A549 (cell line): ENCODE data around the gene PALLD. TPM values are rescaled to one million over a fixed set of nuclear protein-coding genes. Genes with fewer than 3 reads are reported as not detected.

Source experiments
- ATAC-seq, 2 experiments: fragments of 200-7000 bp in 1 of 2; fragments of >200 bp in 1 of 2; cut with Nextera tagmentation in 1 of 2; cut with Tn5 transposase in 1 of 2; 3 replicates each; pipeline versions ENCODE4 v1.8.0 to v1.9.1; 2018 to 2020; ENCODE audit warnings: mild to moderate bottlenecking in 1 of 2, moderate library complexity in 1 of 2
- CTCF ChIA-PET: fragments of 300-600 bp; sonication (Branson Sonifier 250); formaldehyde crosslinking; extraction: SDS; loops from one replicate; lab custom pipeline; 2021; ENCODE audit warnings: antibody characterized with exemption, inconsistent platforms; lab: Yijun Ruan, JAX
- POLR2A ChIA-PET: fragments of 350-600 bp; formaldehyde crosslinking; extraction: SDS; loops from one replicate; lab custom pipeline; 2021; ENCODE audit warnings: antibody characterized with exemption, inconsistent platforms; lab: Yijun Ruan, JAX
- DNase-seq, 2 experiments: peaks; one replicate each; pipeline versions ENCODE4 v3.0.0 to v3.0.0-alpha.2; 2011 to 2016; ENCODE audit warnings: low read depth in 1 of 2, low spot score in 1 of 2
- FAIRE-seq: peaks from 2 replicates; lab custom pipeline; 2011; peaks lifted over from hg19 to GRCh38; lab: Jason Lieb, UNC
- H3K27ac ChIP-seq, 2 experiments: fragments of >200 bp; sonication (Bioruptor Twin); formaldehyde crosslinking; 3 replicates each; pipeline ENCODE4 v1.5.1; 2016 to 2017
- H3K4me1 ChIP-seq: fragments of >200 bp; sonication (Bioruptor Twin); formaldehyde crosslinking; 3 replicates; pipeline ENCODE4 v1.6.1; 2016
- H3K4me2 ChIP-seq: fragments of >200 bp; sonication (Bioruptor Twin); formaldehyde crosslinking; 3 replicates; pipeline ENCODE4 v1.6.1; 2016
- H3K4me3 ChIP-seq: fragments of >200 bp; sonication (Bioruptor Twin); formaldehyde crosslinking; 3 replicates; pipeline ENCODE4 v1.5.1; 2016
- H3K9me3 ChIP-seq: fragments of >200 bp; sonication (Bioruptor Twin); formaldehyde crosslinking; 3 replicates; pipeline ENCODE4 v1.6.1; 2016
- ATOH8 ChIP-seq: fragments of 250-450 bp; sonication (Bioruptor Pico); IDR thresholded peaks from 2 replicates; pipeline ENCODE4 v1.5.0; 2020; ENCODE audit warnings: low read depth, mild to moderate bottlenecking, moderate library complexity
- BCL3 ChIP-seq: fragments of >200 bp; sonication (Bioruptor Twin); formaldehyde crosslinking; IDR thresholded peaks from 3 replicates; pipeline ENCODE4 v1.6.1; 2016
- BHLHE40 ChIP-seq: IDR thresholded peaks from 2 replicates; pipeline ENCODE4 v1.6.1; 2012; ENCODE audit warnings: low read depth, low read length, inconsistent platforms
- CHD2 ChIP-seq: fragments of 150-350 bp; IDR thresholded peaks from 2 replicates; pipeline ENCODE4 v1.6.1; 2014; ENCODE audit warnings: low read length; ENCODE audit not compliant: partially characterized antibody
- CHD4 ChIP-seq: fragments of 200-600 bp; sonication (generic); IDR thresholded peaks from 2 replicates; pipeline ENCODE4 v1.6.1; 2016; ENCODE audit warnings: antibody characterized with exemption, mild to moderate bottlenecking, borderline replicate concordance
- E2F6 ChIP-seq: IDR thresholded peaks from 2 replicates; pipeline ENCODE4 v1.6.1; 2012; ENCODE audit warnings: low read depth, borderline replicate concordance
- ESRRA ChIP-seq: fragments of 150-350 bp; IDR thresholded peaks from 2 replicates; pipeline ENCODE4 v1.6.1; 2014; ENCODE audit warnings: mild to moderate bottlenecking, low read length, borderline replicate concordance
- FOXS1 ChIP-seq: fragments of 250-450 bp; sonication (Bioruptor Pico); IDR thresholded peaks from 2 replicates; pipeline ENCODE4 v1.5.0; 2020; ENCODE audit warnings: mild to moderate bottlenecking, moderate library complexity
- HMGXB4 ChIP-seq: fragments of 250-450 bp; sonication (Bioruptor Pico); IDR thresholded peaks from 2 replicates; pipeline ENCODE4 v1.5.0; 2021; ENCODE audit warnings: mild to moderate bottlenecking, moderate library complexity, borderline replicate concordance
- HOXA7 ChIP-seq: fragments of 250-450 bp; sonication (Bioruptor Pico); IDR thresholded peaks from 2 replicates; pipeline ENCODE4 v1.5.0; 2020; ENCODE audit warnings: mild to moderate bottlenecking, moderate library complexity
- HOXB13 ChIP-seq: fragments of 250-450 bp; sonication (Bioruptor Pico); IDR thresholded peaks from 2 replicates; pipeline ENCODE4 v1.5.0; 2020; ENCODE audit warnings: low read depth, mild to moderate bottlenecking, moderate library complexity
- JUN ChIP-seq, 2 experiments: fragments of >200 bp; sonication (Bioruptor Twin); formaldehyde crosslinking; IDR thresholded peaks; 2 replicates in 1 of 2; 3 replicates in 1 of 2; pipeline ENCODE4 v1.6.1; 2016 to 2017
- KDM5A ChIP-seq: fragments of 200-600 bp; sonication (generic); IDR thresholded peaks from 2 replicates; pipeline ENCODE4 v1.6.1; 2016; ENCODE audit warnings: antibody characterized with exemption, mild to moderate bottlenecking
- MAX ChIP-seq: IDR thresholded peaks from 2 replicates; pipeline ENCODE4 v1.6.1; 2012
- RARB ChIP-seq: fragments of 250-450 bp; sonication (Bioruptor Pico); IDR thresholded peaks from 2 replicates; pipeline ENCODE4 v1.8.0; 2021; ENCODE audit warnings: mild to moderate bottlenecking, moderate library complexity
- RFX5 ChIP-seq: fragments of 450-650 bp; IDR thresholded peaks from 2 replicates; pipeline ENCODE4 v1.7.1; 2014; ENCODE audit warnings: antibody characterized with exemption, mild to moderate bottlenecking, moderate library complexity
- RNF2 ChIP-seq: fragments of 200-600 bp; sonication (generic); IDR thresholded peaks from 2 replicates; pipeline ENCODE4 v1.6.1; 2016; ENCODE audit warnings: low read depth, mild to moderate bottlenecking, antibody characterized with exemption, moderate library complexity, borderline replicate concordance
- SMC3 ChIP-seq: fragments of >200 bp; sonication (Bioruptor Twin); formaldehyde crosslinking; IDR thresholded peaks from 3 replicates; pipeline ENCODE4 v1.6.1; 2018; ENCODE audit warnings: inconsistent platforms
- TP53 ChIP-seq: fragments of 250-450 bp; sonication (Bioruptor Pico); IDR thresholded peaks from 2 replicates; pipeline ENCODE4 v1.5.0; 2021; ENCODE audit warnings: mild to moderate bottlenecking, moderate library complexity
- USF2 ChIP-seq: fragments of 450-650 bp; IDR thresholded peaks from 2 replicates; pipeline ENCODE4 v1.6.1; 2014; ENCODE audit warnings: antibody characterized with exemption
- ZNF302 ChIP-seq: fragments of 250-450 bp; sonication (Bioruptor Pico); IDR thresholded peaks from 2 replicates; pipeline ENCODE4 v1.9.0; 2021; ENCODE audit warnings: inconsistent platforms, mild to moderate bottlenecking, moderate library complexity
- WGBS: methylation state at CpG from one replicate; pipeline ENCODE4 v1.1.6; 2017; ENCODE audit errors: missing lambda C conversion rate; 5-methylcytosine and 5-hydroxymethylcytosine counted together
- polyA plus RNA-seq, 4 experiments: library from polyadenylated mRNA; depleted of rRNA in 3 of 4; stranded (reverse); fragments of >200 nt; fragmentation: RNase III in 1 of 4; extraction: RNeasy Plus Mini Kit Qiagen cat#74134 plus additional on column Dnase treatment in 1 of 4; gene quantifications; 2 replicates in 3 of 4; 3 replicates in 1 of 4; pipeline ENCODE4 v1.2.3, GENCODE V29; 2011 to 2017

PALLD gene
- polyA plus RNA-seq, 2 of the 4 experiments (the other 2 are of a cell fraction), result 88.8 to 113 TPM

- peak in 1 of 2 experiments; percentile 43; a peak in 3 of 6 replicates for ATAC-seq
- no peak for DNase-seq
- no peak for FAIRE-seq
- TF ChIP-seq CHD2 (no peak), ATOH8 (CRISPR knock-in tag) (no peak), ZNF302 (no peak), BCL3 (no peak), JUN (IDR thresholded peaks at IDR 0.05) (no peak), HMGXB4 (CRISPR knock-in tag) (no peak)
- Histone ChIP-seq H3K4me2 (no peak overlapping the region), H3K4me1 (peaks cover 12% of the 10 kb centered on the region), H3K4me3 (no peak overlapping the region), H3K27ac (no peak overlapping the region), H3K9me3 (no peaks in the 10 kb centered on the region)
- ChIA-PET CTCF (interaction anchor here (0.6 kb wide), 1 partner anchor 371 kb away, joined by 3 read pairs; no protein-coding TSS in a partner anchor), POLR2A (no interaction called here)
- WGBS, result 80% methylated on average over 1 of the region's 1 CpG
Measured at GRCh38 chr4:168876106-168876505, 379.3 kb downstream of the PALLD start.

- no peak overlapping the region for H3K4me3 ChIP-seq
- ATAC-seq (no peak), FAIRE-seq (no peak), DNase-seq (no peak)
- POLR2A ChIA-PET, result no interaction called here
- peaks cover 12% of the 10 kb centered on the region for H3K4me1 ChIP-seq
- no peak overlapping the region for H3K4me2 ChIP-seq
- peaks cover 8% of the 10 kb centered on the region; the same call in 2 of the 3 replicates for H3K9me3 ChIP-seq
- WGBS, result 96% methylated on average over 87 of the region's 108 CpGs
- no peak overlapping the region for H3K27ac ChIP-seq
- TF ChIP-seq MAX (no peak), RFX5 (no peak), RARB (CRISPR knock-in tag) (no peak), SMC3 (no peak), CHD4 (no peak), HOXA7 (CRISPR knock-in tag) (no peak), CHD2 (no peak), TP53 (CRISPR knock-in tag) (no peak), JUN (IDR thresholded peaks at IDR 0.05) (no peak), ESRRA (no peak), RNF2 (no peak), FOXS1 (CRISPR knock-in tag) (no peak), BHLHE40 (no peak), USF2 (no peak), KDM5A (no peak), E2F6 (no peak), HOXB13 (no peak)
- CTCF ChIA-PET, result no interaction called here
Measured at GRCh38 chr4:168877511-168878491, 380.9 kb downstream of the PALLD start.
